HCT116 (cell line): ENCODE data around the gene HTR3E. TPM values are rescaled to one million over a fixed set of nuclear protein-coding genes. Genes with fewer than 3 reads are reported as not detected.

Experiments
- ATAC-seq: fragments of 200-7000 bp; cut with Tn5 transposase; 2 replicates; pipeline ENCODE4 v1.9.1; 2020; ENCODE audit warnings: mild to moderate bottlenecking, moderate library complexity
- BruUV-seq: library from RNA; stranded (reverse); fragments of 400-500 nt; replicated peaks from 2 replicates; lab custom pipeline; 2021; lab: Mats Ljungman, UMichigan
- CTCF ChIA-PET: fragments of 300-600 bp; sonication (Branson Sonifier 250); formaldehyde crosslinking; loops from one replicate; lab custom pipeline; 2021; ENCODE audit warnings: antibody characterized with exemption; lab: Charles Lee
- POLR2A ChIA-PET: fragments of 300-600, 350-600 bp; sonication (Branson Sonifier 250); formaldehyde crosslinking; loops from one replicate; lab custom pipeline; 2021; ENCODE audit warnings: antibody characterized with exemption; lab: Charles Lee
- RAD21 ChIA-PET, 2 experiments: fragments of 300-600 bp; sonication (Branson Sonifier 250); formaldehyde crosslinking; loops; one replicate each; lab custom pipeline; 2023; ENCODE audit warnings: low total read pairs in 2 of 2; ENCODE audit not compliant: uncharacterized antibody in 2 of 2, unreplicated experiment in 2 of 2, low non-redundant PET in 1 of 2; lab: Charles Lee
- DNase-seq: peaks from one replicate; pipeline ENCODE4 v3.0.0-alpha.2; 2010; ENCODE audit warnings: low read depth, low spot score
- H2AFZ ChIP-seq: fragments of 200-600 bp; shearing (Covaris generic), sonication (generic); 2 replicates; pipeline ENCODE4 v1.6.1; 2017; ENCODE audit warnings: low read depth, mixed run types, mixed read lengths, antibody characterized with exemption, low read length; ENCODE audit not compliant: poor library complexity, severe bottlenecking
- H3K27ac ChIP-seq: 2 replicates; pipeline ENCODE4 v1.5.1; 2012; ENCODE audit warnings: low read depth, low read length
- H3K27me3 ChIP-seq: fragments of 200-600 bp; sonication (generic); 2 replicates; pipeline ENCODE4 v1.6.1; 2016; ENCODE audit warnings: mixed run types, low read length, mixed read lengths; ENCODE audit not compliant: insufficient read depth
- H3K36me3 ChIP-seq, 2 experiments: fragments of 200-500 bp in 1 of 2; fragments of 200-600 bp in 1 of 2; sonication (Bioruptor generic) in 1 of 2; sonication (generic) in 1 of 2; 2 replicates each; pipeline versions ENCODE4 v1.5.1 to v1.6.1; 2014 to 2016; ENCODE audit warnings: low read length in 2 of 2, inconsistent platforms in 1 of 2, mixed read lengths in 1 of 2, mixed run types in 1 of 2; ENCODE audit not compliant: insufficient read depth in 2 of 2, control insufficient read depth in 1 of 2
- H3K4me1 ChIP-seq, 2 experiments: fragments of 200-600 bp in 1 of 2; sonication (generic) in 1 of 2; 2 replicates each; pipeline versions ENCODE4 v1.5.1 to v1.6.1; 2012 to 2017; ENCODE audit warnings: low read length in 2 of 2, inconsistent platforms in 1 of 2, mild to moderate bottlenecking in 1 of 2, mixed read lengths in 1 of 2, mixed run types in 1 of 2, moderate library complexity in 1 of 2; ENCODE audit not compliant: insufficient read depth in 2 of 2, control insufficient read depth in 1 of 2
- H3K4me2 ChIP-seq: fragments of 200-600 bp; sonication (generic); 2 replicates; pipeline ENCODE4 v1.6.1; 2017; ENCODE audit warnings: mixed run types, low read length, mixed read lengths
- H3K4me3 ChIP-seq, 2 experiments: fragments of 200-600 bp in 1 of 2; sonication (generic) in 1 of 2; replicated peaks in 1 of 2; 2 replicates each; pipeline ENCODE4 v1.5.1; 2011 to 2016; ENCODE audit warnings: low read length in 2 of 2, control low read depth in 1 of 2, low read depth in 1 of 2, mild to moderate bottlenecking in 1 of 2, mixed read lengths in 1 of 2, mixed run types in 1 of 2
- H3K79me2 ChIP-seq: fragments of 200-600 bp; sonication (generic); 2 replicates; pipeline ENCODE4 v1.6.1; 2017; ENCODE audit warnings: mild to moderate bottlenecking, mixed run types, low read length, moderate library complexity, mixed read lengths; ENCODE audit not compliant: insufficient read depth
- H3K9ac ChIP-seq: fragments of 200-600 bp; sonication (generic); 2 replicates; pipeline ENCODE4 v1.6.1; 2016; ENCODE audit warnings: low read length, mixed read lengths
- H3K9me2 ChIP-seq: fragments of 200-600 bp; sonication (generic), shearing (Covaris generic); 2 replicates; pipeline ENCODE4 v1.6.1; 2017; ENCODE audit warnings: mixed run types, mild to moderate bottlenecking, moderate library complexity; ENCODE audit not compliant: insufficient read depth
- H3K9me3 ChIP-seq, 2 experiments: fragments of 200-500 bp in 1 of 2; fragments of 200-600 bp in 1 of 2; sonication (Bioruptor generic) in 1 of 2; sonication (generic) in 1 of 2; 2 replicates each; pipeline ENCODE4 v1.6.1; 2014 to 2017; ENCODE audit warnings: low read length in 2 of 2, mixed read lengths in 2 of 2, inconsistent platforms in 1 of 2, low read depth in 1 of 2, mild to moderate bottlenecking in 1 of 2, mixed run types in 1 of 2, moderate library complexity in 1 of 2; ENCODE audit not compliant: control insufficient read depth in 1 of 2, insufficient read depth in 1 of 2
- H4K20me1 ChIP-seq: fragments of 200-600 bp; sonication (generic), shearing (Covaris generic); 2 replicates; pipeline ENCODE4 v1.6.1; 2017; ENCODE audit warnings: mixed run types, mild to moderate bottlenecking, moderate library complexity; ENCODE audit not compliant: insufficient read depth
- EGR1 ChIP-seq: IDR thresholded peaks from 2 replicates; pipeline ENCODE4 v1.6.1; 2012; ENCODE audit warnings: low read depth
- EZH2 ChIP-seq: fragments of 200-600 bp; sonication (generic); IDR thresholded peaks from 2 replicates; pipeline ENCODE4 v1.6.1; 2017; ENCODE audit warnings: antibody characterized with exemption, mixed run types
- FOSL1 ChIP-seq: IDR thresholded peaks from 2 replicates; pipeline ENCODE4 v1.6.1; 2012; ENCODE audit warnings: low read depth
- JUND ChIP-seq: IDR thresholded peaks from 2 replicates; pipeline ENCODE4 v1.6.1; 2012
- POLR2A ChIP-seq: IDR thresholded peaks from 2 replicates; pipeline ENCODE4 v1.7.0; 2011; ENCODE audit warnings: borderline replicate concordance; ENCODE audit not compliant: insufficient read depth, insufficient read length; ENCODE audit errors: extremely low read depth
- POLR2AphosphoS5 ChIP-seq: IDR thresholded peaks from 2 replicates; pipeline ENCODE4 v1.6.1; 2011; ENCODE audit warnings: mild to moderate bottlenecking, low read depth, low read length, moderate library complexity
- SRF ChIP-seq: IDR thresholded peaks from 2 replicates; pipeline ENCODE4 v1.6.1; 2012; ENCODE audit warnings: low read depth
- TCF7L2 ChIP-seq: IDR thresholded peaks from 2 replicates; pipeline ENCODE4 v1.7.0; 2011; ENCODE audit warnings: borderline replicate concordance, inconsistent platforms; ENCODE audit not compliant: insufficient read depth, insufficient read length; ENCODE audit errors: extremely low read depth
- ZNF274 ChIP-seq: fragments of 200-500 bp; sonication (Bioruptor generic); IDR thresholded peaks from 2 replicates; pipeline ENCODE4 v1.6.1; 2014; ENCODE audit warnings: mild to moderate bottlenecking, low read depth, low read length, inconsistent platforms
- intact Hi-C: fragments of 100-400 bp; cut with micrococcal nuclease; formaldehyde crosslinking; loops from 2 replicates; pipeline ENCODE4 v1.10.0; 2022
- total RNA-seq: library from RNA; stranded (reverse); gene quantifications from one replicate; pipeline ENCODE4 v1.2.1, GENCODE V29; 2021; ENCODE audit not compliant: unreplicated experiment
- TF ChIP-seq, protein P1 (sequence below): IDR thresholded peaks from 2 replicates; pipeline ENCODE4 v1.6.1; 2012
- TF ChIP-seq, protein P2 (sequence below), 3 experiments: fragments of 200-600 bp in 1 of 3; sonication (generic) in 1 of 3; IDR thresholded peaks in 2 of 3; conservative IDR thresholded peaks in 1 of 3; 2 replicates each; pipeline ENCODE4 v1.5.1; 2012 to 2017; ENCODE audit warnings: low read depth in 2 of 3, low read length in 2 of 3, antibody characterized with exemption in 1 of 3, borderline replicate concordance in 1 of 3, control low read depth in 1 of 3, mild to moderate bottlenecking in 1 of 3, mixed read lengths in 1 of 3, mixed run types in 1 of 3, moderate library complexity in 1 of 3; ENCODE audit not compliant: insufficient read depth in 1 of 3
- TF ChIP-seq, protein P3 (sequence below): IDR thresholded peaks from 2 replicates; pipeline ENCODE4 v1.6.1; 2011; ENCODE audit warnings: mild to moderate bottlenecking, low read length, moderate library complexity; ENCODE audit not compliant: insufficient replicate concordance; ENCODE audit errors: extremely low read depth
- TF ChIP-seq, protein P4 (sequence below): IDR thresholded peaks from 2 replicates; pipeline ENCODE4 v1.6.1; 2012; ENCODE audit warnings: low read depth

Gene HTR3E
- total RNA-seq, 1 experiment from 2014 or later, result not detected

DNA sequence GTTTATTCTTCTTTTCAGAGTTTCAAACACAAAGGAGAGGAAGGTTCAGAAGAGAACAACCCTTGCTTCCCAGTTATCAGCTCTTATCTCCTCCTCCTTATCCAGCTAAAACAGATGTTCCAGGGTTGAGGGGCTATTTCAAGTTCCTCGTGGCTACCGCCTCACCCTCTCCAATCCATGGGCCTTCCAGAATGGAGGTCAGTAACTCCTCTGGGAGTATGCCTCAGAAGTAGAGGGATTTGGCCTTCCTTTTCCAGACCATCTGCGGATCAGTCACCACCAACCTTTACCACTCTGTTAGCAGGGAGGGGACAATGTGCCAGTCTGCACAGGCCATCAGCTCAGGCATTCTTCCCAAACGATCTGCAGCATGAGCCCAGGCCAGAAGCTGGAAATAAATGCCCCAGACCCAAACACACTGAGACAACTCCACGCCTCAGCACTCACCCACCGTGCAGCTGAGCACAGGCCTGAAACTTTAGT is 29.2 kb upstream of the HTR3E start:
- ChIA-PET POLR2A (interaction anchor here (0.6 kb wide), 1 partner anchor 47 kb away, joined by 4 read pairs; no protein-coding TSS in a partner anchor), RAD21 (no interaction called here), CTCF (no interaction called here)
- no peak overlapping the region for H3K9ac ChIP-seq
- no peak for TF ChIP-seq SRF
- no peak for TF ChIP-seq EGR1
- TF ChIP-seq POLR2A, result no peak
- TF ChIP-seq, protein P1, sequence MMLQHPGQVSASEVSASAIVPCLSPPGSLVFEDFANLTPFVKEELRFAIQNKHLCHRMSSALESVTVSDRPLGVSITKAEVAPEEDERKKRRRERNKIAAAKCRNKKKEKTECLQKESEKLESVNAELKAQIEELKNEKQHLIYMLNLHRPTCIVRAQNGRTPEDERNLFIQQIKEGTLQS, result no peak
- TF ChIP-seq EZH2, result no peak
- TF ChIP-seq, protein P2, sequence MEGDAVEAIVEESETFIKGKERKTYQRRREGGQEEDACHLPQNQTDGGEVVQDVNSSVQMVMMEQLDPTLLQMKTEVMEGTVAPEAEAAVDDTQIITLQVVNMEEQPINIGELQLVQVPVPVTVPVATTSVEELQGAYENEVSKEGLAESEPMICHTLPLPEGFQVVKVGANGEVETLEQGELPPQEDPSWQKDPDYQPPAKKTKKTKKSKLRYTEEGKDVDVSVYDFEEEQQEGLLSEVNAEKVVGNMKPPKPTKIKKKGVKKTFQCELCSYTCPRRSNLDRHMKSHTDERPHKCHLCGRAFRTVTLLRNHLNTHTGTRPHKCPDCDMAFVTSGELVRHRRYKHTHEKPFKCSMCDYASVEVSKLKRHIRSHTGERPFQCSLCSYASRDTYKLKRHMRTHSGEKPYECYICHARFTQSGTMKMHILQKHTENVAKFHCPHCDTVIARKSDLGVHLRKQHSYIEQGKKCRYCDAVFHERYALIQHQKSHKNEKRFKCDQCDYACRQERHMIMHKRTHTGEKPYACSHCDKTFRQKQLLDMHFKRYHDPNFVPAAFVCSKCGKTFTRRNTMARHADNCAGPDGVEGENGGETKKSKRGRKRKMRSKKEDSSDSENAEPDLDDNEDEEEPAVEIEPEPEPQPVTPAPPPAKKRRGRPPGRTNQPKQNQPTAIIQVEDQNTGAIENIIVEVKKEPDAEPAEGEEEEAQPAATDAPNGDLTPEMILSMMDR (IDR thresholded peaks at IDR 0.05 in 2 of 3, conservative IDR thresholded peaks at IDR 0.05 in 1 of 3; ENCODE audit: borderline replicate concordance in 1 of 3, insufficient read depth in 1 of 3, low read depth in 2 of 3, low read length in 2 of 3), result no peak
- TF ChIP-seq FOSL1, result no peak
- no peak for TF ChIP-seq JUND
- TF ChIP-seq, protein P3, sequence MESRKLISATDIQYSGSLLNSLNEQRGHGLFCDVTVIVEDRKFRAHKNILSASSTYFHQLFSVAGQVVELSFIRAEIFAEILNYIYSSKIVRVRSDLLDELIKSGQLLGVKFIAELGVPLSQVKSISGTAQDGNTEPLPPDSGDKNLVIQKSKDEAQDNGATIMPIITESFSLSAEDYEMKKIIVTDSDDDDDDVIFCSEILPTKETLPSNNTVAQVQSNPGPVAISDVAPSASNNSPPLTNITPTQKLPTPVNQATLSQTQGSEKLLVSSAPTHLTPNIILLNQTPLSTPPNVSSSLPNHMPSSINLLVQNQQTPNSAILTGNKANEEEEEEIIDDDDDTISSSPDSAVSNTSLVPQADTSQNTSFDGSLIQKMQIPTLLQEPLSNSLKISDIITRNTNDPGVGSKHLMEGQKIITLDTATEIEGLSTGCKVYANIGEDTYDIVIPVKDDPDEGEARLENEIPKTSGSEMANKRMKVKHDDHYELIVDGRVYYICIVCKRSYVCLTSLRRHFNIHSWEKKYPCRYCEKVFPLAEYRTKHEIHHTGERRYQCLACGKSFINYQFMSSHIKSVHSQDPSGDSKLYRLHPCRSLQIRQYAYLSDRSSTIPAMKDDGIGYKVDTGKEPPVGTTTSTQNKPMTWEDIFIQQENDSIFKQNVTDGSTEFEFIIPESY, result no peak
- TF ChIP-seq ZNF274, result no peak
- no peak for TF ChIP-seq POLR2AphosphoS5
- no peak for TF ChIP-seq TCF7L2
- TF ChIP-seq, protein P4, sequence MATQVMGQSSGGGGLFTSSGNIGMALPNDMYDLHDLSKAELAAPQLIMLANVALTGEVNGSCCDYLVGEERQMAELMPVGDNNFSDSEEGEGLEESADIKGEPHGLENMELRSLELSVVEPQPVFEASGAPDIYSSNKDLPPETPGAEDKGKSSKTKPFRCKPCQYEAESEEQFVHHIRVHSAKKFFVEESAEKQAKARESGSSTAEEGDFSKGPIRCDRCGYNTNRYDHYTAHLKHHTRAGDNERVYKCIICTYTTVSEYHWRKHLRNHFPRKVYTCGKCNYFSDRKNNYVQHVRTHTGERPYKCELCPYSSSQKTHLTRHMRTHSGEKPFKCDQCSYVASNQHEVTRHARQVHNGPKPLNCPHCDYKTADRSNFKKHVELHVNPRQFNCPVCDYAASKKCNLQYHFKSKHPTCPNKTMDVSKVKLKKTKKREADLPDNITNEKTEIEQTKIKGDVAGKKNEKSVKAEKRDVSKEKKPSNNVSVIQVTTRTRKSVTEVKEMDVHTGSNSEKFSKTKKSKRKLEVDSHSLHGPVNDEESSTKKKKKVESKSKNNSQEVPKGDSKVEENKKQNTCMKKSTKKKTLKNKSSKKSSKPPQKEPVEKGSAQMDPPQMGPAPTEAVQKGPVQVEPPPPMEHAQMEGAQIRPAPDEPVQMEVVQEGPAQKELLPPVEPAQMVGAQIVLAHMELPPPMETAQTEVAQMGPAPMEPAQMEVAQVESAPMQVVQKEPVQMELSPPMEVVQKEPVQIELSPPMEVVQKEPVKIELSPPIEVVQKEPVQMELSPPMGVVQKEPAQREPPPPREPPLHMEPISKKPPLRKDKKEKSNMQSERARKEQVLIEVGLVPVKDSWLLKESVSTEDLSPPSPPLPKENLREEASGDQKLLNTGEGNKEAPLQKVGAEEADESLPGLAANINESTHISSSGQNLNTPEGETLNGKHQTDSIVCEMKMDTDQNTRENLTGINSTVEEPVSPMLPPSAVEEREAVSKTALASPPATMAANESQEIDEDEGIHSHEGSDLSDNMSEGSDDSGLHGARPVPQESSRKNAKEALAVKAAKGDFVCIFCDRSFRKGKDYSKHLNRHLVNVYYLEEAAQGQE, result no peak
- DNase-seq (no peak), ATAC-seq (no peak)
- no peaks in the 10 kb centered on the region for H3K4me1 ChIP-seq
- H3K4me3 ChIP-seq, result no peak overlapping the region
- H2AFZ ChIP-seq, result no peak overlapping the region
- H3K36me3 ChIP-seq, result no peaks in the 10 kb centered on the region
- H4K20me1 ChIP-seq, result no peaks in the 10 kb centered on the region
- no peak overlapping the region for H3K27ac ChIP-seq
- no peaks in the 10 kb centered on the region for H3K9me2 ChIP-seq
- H3K79me2 ChIP-seq, result no peaks in the 10 kb centered on the region
- H3K9me3 ChIP-seq, result no peaks in the 10 kb centered on the region
- H3K27me3 ChIP-seq, result no peaks in the 10 kb centered on the region
- no TSS peak for BruUV-seq
- no peak overlapping the region for H3K4me2 ChIP-seq
- intact Hi-C loops, result no loop called here
